ENCODE data around the gene FCRL5.

DNA sequence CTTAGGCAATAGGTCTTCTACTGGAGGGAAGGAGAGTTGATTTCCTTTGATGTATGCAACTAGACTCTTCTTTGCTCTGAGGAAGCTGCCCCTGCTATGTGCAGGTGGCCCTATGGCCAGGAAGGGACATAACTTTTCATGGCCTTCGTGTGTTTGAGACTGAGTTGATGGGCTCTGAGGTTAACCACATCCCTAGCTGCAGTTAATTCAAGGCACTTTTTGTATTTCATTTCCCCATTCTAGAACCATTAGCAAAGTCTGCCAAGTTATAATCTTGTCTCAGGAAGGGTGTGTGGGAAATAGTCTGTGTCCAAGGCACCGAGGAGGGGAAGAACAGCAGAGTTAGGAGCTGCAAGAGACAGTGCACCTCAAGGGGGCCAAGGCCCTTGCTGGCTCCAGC, 43.0 kb upstream of the FCRL5 start:
- TF ChIP-seq, protein P1, sequence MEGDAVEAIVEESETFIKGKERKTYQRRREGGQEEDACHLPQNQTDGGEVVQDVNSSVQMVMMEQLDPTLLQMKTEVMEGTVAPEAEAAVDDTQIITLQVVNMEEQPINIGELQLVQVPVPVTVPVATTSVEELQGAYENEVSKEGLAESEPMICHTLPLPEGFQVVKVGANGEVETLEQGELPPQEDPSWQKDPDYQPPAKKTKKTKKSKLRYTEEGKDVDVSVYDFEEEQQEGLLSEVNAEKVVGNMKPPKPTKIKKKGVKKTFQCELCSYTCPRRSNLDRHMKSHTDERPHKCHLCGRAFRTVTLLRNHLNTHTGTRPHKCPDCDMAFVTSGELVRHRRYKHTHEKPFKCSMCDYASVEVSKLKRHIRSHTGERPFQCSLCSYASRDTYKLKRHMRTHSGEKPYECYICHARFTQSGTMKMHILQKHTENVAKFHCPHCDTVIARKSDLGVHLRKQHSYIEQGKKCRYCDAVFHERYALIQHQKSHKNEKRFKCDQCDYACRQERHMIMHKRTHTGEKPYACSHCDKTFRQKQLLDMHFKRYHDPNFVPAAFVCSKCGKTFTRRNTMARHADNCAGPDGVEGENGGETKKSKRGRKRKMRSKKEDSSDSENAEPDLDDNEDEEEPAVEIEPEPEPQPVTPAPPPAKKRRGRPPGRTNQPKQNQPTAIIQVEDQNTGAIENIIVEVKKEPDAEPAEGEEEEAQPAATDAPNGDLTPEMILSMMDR (IDR thresholded peaks at IDR 0.05; ENCODE audit: low read depth, low read length): no peak
- no peak for TF ChIP-seq POLR2A (IDR thresholded peaks at IDR 0.05; ENCODE audit: extremely low read depth, insufficient read length)
